Measurements from ENCODE around the gene MACROD2. TPM values are rescaled to one million over a fixed set of nuclear protein-coding genes. Genes with fewer than 3 reads are reported as not detected.
"Not testable (repeated sequence)": the region's sequence is repeated elsewhere in the genome, so short reads cannot be mapped to it uniquely, and the experiment has no call there.

MACROD2 gene
- total and polyA plus RNA-seq, 8 donors, result 0.78 to 31.3 (median 10.9) TPM; not detected in 1

DNA sequence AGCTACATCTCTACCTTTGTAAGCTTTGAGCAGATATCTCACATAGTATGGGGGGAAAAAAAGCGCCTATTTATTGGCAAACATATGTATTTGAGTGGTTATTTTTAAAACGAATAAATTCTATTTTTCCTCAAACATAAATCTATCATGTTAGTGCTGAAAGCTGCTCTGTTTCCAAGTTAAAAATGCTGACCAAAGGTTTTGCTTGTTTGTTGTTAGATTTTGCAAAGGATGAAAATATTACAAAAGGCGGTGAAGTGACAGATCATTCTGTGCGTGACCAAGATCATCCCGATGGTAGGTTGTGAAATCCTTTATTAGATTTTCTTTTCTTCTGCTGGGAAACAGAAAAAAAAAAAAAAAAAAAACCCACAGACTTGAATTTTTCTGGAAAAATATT is 1972.0 kb downstream of the MACROD2 start:
- no peaks in the 10 kb centered on the region for H3K27me3 ChIP-seq
- H3K27ac ChIP-seq, result no peak overlapping the region
- H3K4me3 ChIP-seq, result no peak overlapping the region
- intact Hi-C loops (cut with DNase I; ENCODE audit: low total_unique reads), result no loop called here
- no peaks in the 10 kb centered on the region for H3K4me1 ChIP-seq
- TF ChIP-seq, protein P1, sequence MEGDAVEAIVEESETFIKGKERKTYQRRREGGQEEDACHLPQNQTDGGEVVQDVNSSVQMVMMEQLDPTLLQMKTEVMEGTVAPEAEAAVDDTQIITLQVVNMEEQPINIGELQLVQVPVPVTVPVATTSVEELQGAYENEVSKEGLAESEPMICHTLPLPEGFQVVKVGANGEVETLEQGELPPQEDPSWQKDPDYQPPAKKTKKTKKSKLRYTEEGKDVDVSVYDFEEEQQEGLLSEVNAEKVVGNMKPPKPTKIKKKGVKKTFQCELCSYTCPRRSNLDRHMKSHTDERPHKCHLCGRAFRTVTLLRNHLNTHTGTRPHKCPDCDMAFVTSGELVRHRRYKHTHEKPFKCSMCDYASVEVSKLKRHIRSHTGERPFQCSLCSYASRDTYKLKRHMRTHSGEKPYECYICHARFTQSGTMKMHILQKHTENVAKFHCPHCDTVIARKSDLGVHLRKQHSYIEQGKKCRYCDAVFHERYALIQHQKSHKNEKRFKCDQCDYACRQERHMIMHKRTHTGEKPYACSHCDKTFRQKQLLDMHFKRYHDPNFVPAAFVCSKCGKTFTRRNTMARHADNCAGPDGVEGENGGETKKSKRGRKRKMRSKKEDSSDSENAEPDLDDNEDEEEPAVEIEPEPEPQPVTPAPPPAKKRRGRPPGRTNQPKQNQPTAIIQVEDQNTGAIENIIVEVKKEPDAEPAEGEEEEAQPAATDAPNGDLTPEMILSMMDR (IDR thresholded peaks at IDR 0.05), result no peak
- TF ChIP-seq POLR2AphosphoS5 (IDR thresholded peaks at IDR 0.05), result no peak
- TF ChIP-seq POLR2A (IDR thresholded peaks at IDR 0.05), result no peak
- no peak for TF ChIP-seq EP300 (IDR thresholded peaks at IDR 0.05)
- H3K9me3 ChIP-seq, result peaks cover 0 to 3% (median 0%) of the 10 kb centered on the region in 4 donors
- 82 to 89% (median 88%) methylated on average over 5 of the region's 5 CpGs for WGBS, 5 donors
- no peak for DNase-seq
- H3K36me3 ChIP-seq, result no peaks in the 10 kb centered on the region

DNA sequence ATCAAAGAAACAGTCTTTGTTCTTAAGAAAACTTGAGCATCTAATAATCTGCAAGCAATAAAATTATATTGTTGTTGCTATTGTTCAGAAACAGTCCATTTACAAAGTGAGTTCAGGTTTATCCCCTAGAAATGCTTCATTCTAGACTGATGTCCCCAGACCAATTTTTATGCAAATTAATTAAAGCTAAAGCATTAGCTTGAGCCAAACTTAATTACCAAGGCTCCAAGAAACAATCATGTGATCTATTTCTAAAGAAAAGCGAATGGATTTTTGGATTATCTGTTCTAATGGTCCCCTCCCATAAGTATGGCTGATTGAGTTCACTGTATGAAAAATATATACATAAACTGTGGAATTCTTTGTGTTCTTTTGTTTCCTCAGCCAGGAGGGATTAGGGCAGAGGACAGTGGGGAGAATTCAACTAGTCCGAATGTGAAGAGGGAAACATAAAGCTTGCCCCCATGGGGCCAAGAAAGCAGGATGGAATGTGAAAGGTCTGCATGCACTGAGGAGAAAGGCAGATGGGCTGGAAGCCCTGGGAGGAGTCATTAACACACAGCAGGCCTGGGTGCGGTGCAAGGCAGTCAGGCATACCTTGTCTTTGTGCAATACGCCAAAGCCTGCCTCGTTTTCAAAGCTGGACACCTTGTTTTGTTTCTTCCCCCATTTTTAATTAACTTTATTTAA is 1980.9 kb downstream of the MACROD2 start:
- 57 to 68% (median 61%) methylated on average over 5 of the region's 5 CpGs for WGBS, 5 donors
- no peak for TF ChIP-seq POLR2AphosphoS5 (IDR thresholded peaks at IDR 0.05)
- no peak for TF ChIP-seq POLR2A (IDR thresholded peaks at IDR 0.05)
- TF ChIP-seq EP300 (IDR thresholded peaks at IDR 0.05), result no peak
- TF ChIP-seq, protein P1 (IDR thresholded peaks at IDR 0.05), result no peak
- Histone ChIP-seq H3K4me1 (no peaks in the 10 kb centered on the region), H3K27ac (no peak overlapping the region), H3K36me3 (no peaks in the 10 kb centered on the region), H3K4me3 (no peak overlapping the region), H3K27me3 (no peaks in the 10 kb centered on the region), H3K9me3 (peaks cover 0 to 3% (median 0%) of the 10 kb centered on the region in 4 donors)
- DNase-seq, result no peak
- intact Hi-C loops (cut with DNase I; ENCODE audit: low total_unique reads), result no loop called here

DNA sequence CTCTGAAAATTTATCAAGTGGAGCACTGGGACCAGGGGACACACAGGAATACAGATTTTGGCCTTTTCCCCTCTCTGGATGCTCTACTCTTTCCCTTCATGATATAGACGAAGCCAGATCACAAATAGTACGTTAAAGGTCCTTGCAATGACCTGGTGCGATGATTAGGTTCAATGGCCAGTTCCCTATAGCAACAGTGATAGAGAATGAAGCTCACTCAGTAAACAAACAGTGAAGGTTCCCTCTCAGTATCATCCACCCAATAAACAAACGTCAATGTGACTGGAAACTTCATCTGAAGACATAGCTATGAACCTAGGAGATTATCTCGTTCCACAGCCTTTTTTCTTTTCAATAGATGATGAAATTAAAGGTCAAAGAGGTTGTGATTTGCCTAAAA is 1981.7 kb downstream of the MACROD2 start:
- Histone ChIP-seq H3K4me1 (no peaks in the 10 kb centered on the region), H3K4me3 (no peak overlapping the region), H3K27me3 (no peaks in the 10 kb centered on the region), H3K27ac (no peak overlapping the region), H3K36me3 (no peaks in the 10 kb centered on the region), H3K9me3 (no peaks in the 10 kb centered on the region)
- no peak for DNase-seq
- no peak for TF ChIP-seq EP300 (IDR thresholded peaks at IDR 0.05)
- no peak for TF ChIP-seq POLR2A (IDR thresholded peaks at IDR 0.05)
- TF ChIP-seq POLR2AphosphoS5 (IDR thresholded peaks at IDR 0.05), result no peak
- TF ChIP-seq, protein P1 (IDR thresholded peaks at IDR 0.05), result no peak
- WGBS, 5 donors, result 63 to 75% (median 70%) methylated on average over 5 of the region's 5 CpGs
- intact Hi-C loops (cut with DNase I; ENCODE audit: low total_unique reads), result no loop called here

DNA sequence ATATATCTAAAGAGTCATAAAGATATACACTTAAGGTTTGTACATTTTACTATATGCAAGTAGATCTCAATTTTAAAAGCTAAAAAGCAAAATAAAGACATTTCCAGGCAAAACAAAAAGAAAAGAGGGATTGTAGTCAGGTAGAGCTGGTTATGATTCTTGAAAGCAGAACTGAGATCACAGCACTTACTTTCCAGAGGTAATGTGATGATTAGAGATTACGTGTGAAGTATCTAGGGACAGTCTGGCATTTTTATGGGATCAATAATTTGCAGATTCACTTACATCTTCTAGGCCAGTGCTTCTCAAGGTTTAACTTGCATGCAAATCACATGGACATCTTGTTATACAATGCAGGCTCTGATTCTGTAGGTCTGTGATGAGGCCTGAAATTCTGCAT is 1982.4 kb downstream of the MACROD2 start:
- no peak for DNase-seq
- H3K27me3 ChIP-seq, result no peaks in the 10 kb centered on the region
- no peaks in the 10 kb centered on the region for H3K36me3 ChIP-seq
- 88 to 95% (median 89%) methylated on average over 1 of the region's 1 CpG for WGBS, 5 donors
- intact Hi-C loops (cut with DNase I; ENCODE audit: low total_unique reads), result no loop called here
- no peak overlapping the region for H3K27ac ChIP-seq
- no peaks in the 10 kb centered on the region for H3K9me3 ChIP-seq
- no peak overlapping the region for H3K4me3 ChIP-seq
- H3K4me1 ChIP-seq, result no peaks in the 10 kb centered on the region
- TF ChIP-seq EP300 (IDR thresholded peaks at IDR 0.05), result no peak
- TF ChIP-seq, protein P1 (IDR thresholded peaks at IDR 0.05), result no peak
- no peak for TF ChIP-seq POLR2AphosphoS5 (IDR thresholded peaks at IDR 0.05)
- no peak for TF ChIP-seq POLR2A (IDR thresholded peaks at IDR 0.05)

DNA sequence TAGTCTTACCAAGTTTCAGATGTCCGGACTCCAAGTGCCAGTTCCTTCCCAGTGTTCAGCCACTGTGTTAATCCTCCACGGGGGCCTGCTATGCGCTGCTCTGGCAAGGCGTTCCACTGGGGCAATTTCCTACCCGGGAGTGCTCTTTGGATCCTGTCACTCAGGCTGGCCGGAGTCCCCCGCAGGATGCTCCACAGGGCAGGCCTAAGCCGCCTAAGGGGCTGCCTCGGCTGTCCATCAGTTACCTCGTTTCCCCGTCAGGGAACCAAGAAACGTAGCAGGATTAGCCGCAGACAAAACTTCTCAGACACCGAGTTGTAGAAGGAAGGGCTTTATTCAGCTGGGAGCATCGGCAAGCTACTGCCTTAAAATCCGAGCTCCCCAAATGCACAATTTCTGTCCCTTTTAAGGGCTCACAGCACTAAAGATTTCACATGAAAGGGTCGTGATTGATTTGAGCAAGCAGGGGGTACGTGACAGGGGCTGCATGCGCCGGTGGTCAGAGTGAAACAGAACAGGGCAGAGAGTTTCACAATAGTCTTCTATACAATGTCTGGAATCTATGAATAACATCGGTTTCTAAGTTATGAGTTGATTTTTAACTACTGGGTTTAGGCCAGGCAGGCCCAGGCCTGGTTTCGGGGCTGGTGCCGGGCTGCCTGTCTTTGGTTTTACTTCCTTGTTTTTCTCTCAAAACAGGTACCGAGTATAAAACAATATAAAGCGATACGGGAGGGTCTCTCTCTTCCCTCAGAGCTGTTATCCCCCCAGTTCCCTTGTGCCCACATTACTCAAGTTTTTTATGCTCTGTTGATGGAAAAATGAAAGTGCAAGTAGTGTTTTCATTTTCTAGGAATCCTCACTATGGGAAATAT is 1990.4 kb downstream of the MACROD2 start:
- H3K4me1 ChIP-seq; intact Hi-C loops (cut with DNase I; ENCODE audit: low total_unique reads); H3K27me3 ChIP-seq; H3K36me3 ChIP-seq; DNase-seq; H3K4me3 ChIP-seq; H3K9me3 ChIP-seq; H3K27ac ChIP-seq: not testable (repeated sequence)
- 86 to 96% (median 90%) methylated on average over 26 of the region's 26 CpGs for WGBS, 5 donors
